HG03196 (cell line): ENCODE results near the gene TSPAN18.

Source experiments
- ATAC-seq: cut with Tn5 transposase; IDR thresholded peaks from one replicate; pipeline ENCODE4 v1.9.1; 2021; ENCODE audit not compliant: unreplicated experiment

TSPAN18 gene

GRCh38 chr11:44737245-44738085, 10.7 kb downstream of the TSPAN18 start:
- no peak for ATAC-seq

- ATAC-seq: no peak
Observed at GRCh38 chr11:44738791-44739190, 12.0 kb downstream of the TSPAN18 start.

- ATAC-seq: no peak
Observed at GRCh38 chr11:44740967-44741366, 14.2 kb downstream of the TSPAN18 start.

GRCh38 chr11:44741976-44742375, 15.2 kb downstream of the TSPAN18 start:
- ATAC-seq: no peak

- ATAC-seq: no peak
Observed at GRCh38 chr11:44742508-44743246, 15.9 kb downstream of the TSPAN18 start.

GRCh38 chr11:44743326-44743725, 16.6 kb downstream of the TSPAN18 start:
- ATAC-seq: no peak

- no peak for ATAC-seq
Observed at GRCh38 chr11:44743959-44744557, 17.3 kb downstream of the TSPAN18 start.

- ATAC-seq: no peak
Observed at GRCh38 chr11:44746894-44747293, 20.1 kb downstream of the TSPAN18 start.

GRCh38 chr11:44747316-44747715, 20.6 kb downstream of the TSPAN18 start:
- ATAC-seq: no peak

- ATAC-seq: no peak
Observed at GRCh38 chr11:44747836-44748235, 21.1 kb downstream of the TSPAN18 start.

- ATAC-seq: no peak
Observed at GRCh38 chr11:44748606-44749005, 21.8 kb downstream of the TSPAN18 start.

- no peak for ATAC-seq
Observed at GRCh38 chr11:44749189-44749588, 22.4 kb downstream of the TSPAN18 start.

GRCh38 chr11:44750551-44751465, 24.0 kb downstream of the TSPAN18 start:
- no peak for ATAC-seq

GRCh38 chr11:44752300-44752699, 25.5 kb downstream of the TSPAN18 start:
- no peak for ATAC-seq

GRCh38 chr11:44752713-44753112, 26.0 kb downstream of the TSPAN18 start:
- ATAC-seq: no peak

GRCh38 chr11:44753961-44754645, 27.3 kb downstream of the TSPAN18 start:
- ATAC-seq: no peak

GRCh38 chr11:44754876-44755555, 28.3 kb downstream of the TSPAN18 start:
- no peak for ATAC-seq

GRCh38 chr11:44755556-44756523, 29.1 kb downstream of the TSPAN18 start:
- no peak for ATAC-seq
